Measurements from ENCODE around the gene MAP3K8.
"Not testable (repeated sequence)": the region's sequence is repeated elsewhere in the genome, so short reads cannot be mapped to it uniquely, and the experiment has no call there.

The MAP3K8 gene

DNA sequence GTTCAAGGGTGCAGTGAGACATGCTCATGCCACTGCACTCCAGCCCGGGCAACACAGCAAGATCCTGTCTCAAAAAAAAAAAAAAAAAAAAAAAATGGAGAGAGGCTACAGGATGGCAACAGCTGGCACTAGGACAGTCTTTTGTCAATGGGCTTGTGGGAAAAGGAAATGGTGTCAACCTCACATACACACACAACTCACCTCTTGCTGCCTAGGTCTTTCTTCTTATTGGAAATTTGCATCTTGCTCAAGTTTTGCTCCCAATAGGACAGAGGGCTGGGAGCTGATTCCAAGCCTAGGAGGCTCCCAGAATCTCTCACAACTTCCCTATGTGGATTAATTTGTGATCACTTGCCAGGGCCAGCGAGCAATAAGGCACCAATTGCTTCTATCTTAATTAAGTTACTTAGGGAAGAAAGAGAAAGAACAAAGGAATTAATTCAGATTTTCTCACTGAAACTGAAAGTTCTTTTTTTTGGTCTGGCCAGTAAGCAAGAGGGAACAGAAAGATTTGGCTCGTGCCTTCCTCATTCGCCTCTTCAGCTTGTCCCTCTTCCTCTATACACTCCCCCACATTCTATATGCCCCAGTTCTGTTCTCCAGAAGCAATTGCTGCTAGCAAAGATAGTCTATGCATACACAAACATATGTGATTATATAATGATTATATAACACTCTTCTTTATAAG, 33.8 kb downstream of the MAP3K8 start:
- Histone ChIP-seq H3K4me2 (ENCODE audit: low read length) (peak overlapping the region; percentile 60), H3K79me2 (ENCODE audit: low read length) (no peaks in the 10 kb centered on the region), H4K20me1 (ENCODE audit: insufficient read depth, low read length) (no peaks in the 10 kb centered on the region), H3K36me3 (replicated peaks; ENCODE audit: low read depth, low read length) (no peaks in the 10 kb centered on the region), H3K9me3 (ENCODE audit: insufficient read depth, low read length) (no peaks in the 10 kb centered on the region), H3K4me3 (ENCODE audit: low read length) (peak overlapping the region; percentile 38; the same call in 1 of the 2 replicates), H3K27me3 (ENCODE audit: low read depth, low read length) (no peaks in the 10 kb centered on the region), H3K4me1 (ENCODE audit: low read length) (peaks cover 13% of the 10 kb centered on the region), H3K27ac (ENCODE audit: low read length) (no peak overlapping the region), H3K9ac (ENCODE audit: low read length) (no peak overlapping the region), H2AFZ (ENCODE audit: low read depth, low read length) (no peak overlapping the region)
- no peak for TF ChIP-seq EZH2phosphoT487 (IDR thresholded peaks at IDR 0.05; ENCODE audit: low read depth)
- TF ChIP-seq, protein P1, sequence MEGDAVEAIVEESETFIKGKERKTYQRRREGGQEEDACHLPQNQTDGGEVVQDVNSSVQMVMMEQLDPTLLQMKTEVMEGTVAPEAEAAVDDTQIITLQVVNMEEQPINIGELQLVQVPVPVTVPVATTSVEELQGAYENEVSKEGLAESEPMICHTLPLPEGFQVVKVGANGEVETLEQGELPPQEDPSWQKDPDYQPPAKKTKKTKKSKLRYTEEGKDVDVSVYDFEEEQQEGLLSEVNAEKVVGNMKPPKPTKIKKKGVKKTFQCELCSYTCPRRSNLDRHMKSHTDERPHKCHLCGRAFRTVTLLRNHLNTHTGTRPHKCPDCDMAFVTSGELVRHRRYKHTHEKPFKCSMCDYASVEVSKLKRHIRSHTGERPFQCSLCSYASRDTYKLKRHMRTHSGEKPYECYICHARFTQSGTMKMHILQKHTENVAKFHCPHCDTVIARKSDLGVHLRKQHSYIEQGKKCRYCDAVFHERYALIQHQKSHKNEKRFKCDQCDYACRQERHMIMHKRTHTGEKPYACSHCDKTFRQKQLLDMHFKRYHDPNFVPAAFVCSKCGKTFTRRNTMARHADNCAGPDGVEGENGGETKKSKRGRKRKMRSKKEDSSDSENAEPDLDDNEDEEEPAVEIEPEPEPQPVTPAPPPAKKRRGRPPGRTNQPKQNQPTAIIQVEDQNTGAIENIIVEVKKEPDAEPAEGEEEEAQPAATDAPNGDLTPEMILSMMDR (IDR thresholded peaks at IDR 0.05; ENCODE audit: low read depth, low read length), result no peak

DNA sequence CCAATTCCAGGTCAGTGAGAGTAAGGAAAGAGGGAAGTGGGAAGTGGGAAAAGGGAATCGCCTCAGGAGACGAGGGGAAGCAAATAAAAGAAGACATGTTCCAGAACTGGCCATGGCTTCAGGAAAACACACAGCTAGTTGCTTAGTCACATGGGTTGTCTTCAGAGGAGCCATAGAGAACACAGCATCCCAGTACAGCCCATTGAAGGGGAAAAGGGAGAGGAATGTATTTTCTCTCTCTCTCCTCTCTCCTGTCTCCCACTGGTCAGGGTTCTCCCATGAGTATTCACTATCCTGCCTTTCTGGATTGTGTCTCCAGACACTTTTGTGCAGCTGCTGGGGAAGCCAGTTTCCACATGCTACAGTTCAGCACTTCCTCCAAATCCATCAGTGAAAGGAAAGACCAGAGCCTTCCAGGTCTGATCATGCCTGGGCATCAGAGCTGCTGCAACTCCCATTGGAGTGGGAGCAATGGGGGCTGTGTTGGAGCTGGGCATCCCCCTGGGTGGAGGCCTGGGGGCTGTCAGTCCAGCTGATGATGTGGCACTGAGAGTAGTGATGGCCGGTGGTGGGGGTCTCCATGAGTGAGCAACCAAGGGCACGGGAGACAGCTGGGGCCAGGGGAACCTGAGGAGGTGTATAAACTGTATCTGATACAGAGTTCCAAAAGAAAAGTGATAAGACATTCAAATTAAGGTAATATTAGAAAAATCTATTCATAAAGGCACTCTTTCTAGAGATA, 38.6 kb downstream of the MAP3K8 start:
- H3K27ac ChIP-seq (ENCODE audit: low read length), result no peak overlapping the region
- no peak overlapping the region for H2AFZ ChIP-seq (ENCODE audit: low read depth, low read length)
- no peaks in the 10 kb centered on the region for H3K9me3 ChIP-seq (ENCODE audit: insufficient read depth, low read length)
- peaks cover 18% of the 10 kb centered on the region for H3K4me1 ChIP-seq (ENCODE audit: low read length)
- H3K4me2 ChIP-seq (ENCODE audit: low read length), result no peak overlapping the region
- H3K36me3 ChIP-seq (replicated peaks; ENCODE audit: low read depth, low read length), result no peaks in the 10 kb centered on the region
- no peak overlapping the region for H3K9ac ChIP-seq (ENCODE audit: low read length)
- TF ChIP-seq EZH2phosphoT487 (IDR thresholded peaks at IDR 0.05; ENCODE audit: low read depth), result no peak
- TF ChIP-seq, protein P1 (IDR thresholded peaks at IDR 0.05; ENCODE audit: low read depth, low read length), result no peak
- no peaks in the 10 kb centered on the region for H4K20me1 ChIP-seq (ENCODE audit: insufficient read depth, low read length)
- no peaks in the 10 kb centered on the region for H3K79me2 ChIP-seq (ENCODE audit: low read length)
- no peaks in the 10 kb centered on the region for H3K27me3 ChIP-seq (ENCODE audit: low read depth, low read length)
- no peak overlapping the region for H3K4me3 ChIP-seq (ENCODE audit: low read length)

GRCh38 chr10:30475515-30475914, 41.5 kb downstream of the MAP3K8 start:
- not testable (repeated sequence) for H2AFZ ChIP-seq (ENCODE audit: low read depth, low read length); H3K4me3 ChIP-seq (ENCODE audit: low read length); H3K9me3 ChIP-seq (ENCODE audit: insufficient read depth, low read length); H4K20me1 ChIP-seq (ENCODE audit: insufficient read depth, low read length); H3K27me3 ChIP-seq (ENCODE audit: low read depth, low read length); H3K27ac ChIP-seq (ENCODE audit: low read length); H3K4me1 ChIP-seq (ENCODE audit: low read length); H3K79me2 ChIP-seq (ENCODE audit: low read length); H3K36me3 ChIP-seq (replicated peaks; ENCODE audit: low read depth, low read length); H3K9ac ChIP-seq (ENCODE audit: low read length); H3K4me2 ChIP-seq (ENCODE audit: low read length)

GRCh38 chr10:30476511-30477155, 42.6 kb downstream of the MAP3K8 start:
- Histone ChIP-seq H4K20me1 (ENCODE audit: insufficient read depth, low read length) (no peaks in the 10 kb centered on the region), H3K36me3 (replicated peaks; ENCODE audit: low read depth, low read length) (no peaks in the 10 kb centered on the region), H2AFZ (ENCODE audit: low read depth, low read length) (no peak overlapping the region), H3K27me3 (ENCODE audit: low read depth, low read length) (no peaks in the 10 kb centered on the region), H3K4me1 (ENCODE audit: low read length) (peaks cover 8% of the 10 kb centered on the region; the same call in 1 of the 2 replicates), H3K9ac (ENCODE audit: low read length) (no peak overlapping the region), H3K27ac (ENCODE audit: low read length) (no peak overlapping the region), H3K4me2 (ENCODE audit: low read length) (no peak overlapping the region), H3K9me3 (ENCODE audit: insufficient read depth, low read length) (no peaks in the 10 kb centered on the region), H3K79me2 (ENCODE audit: low read length) (no peaks in the 10 kb centered on the region), H3K4me3 (ENCODE audit: low read length) (no peak overlapping the region)
- TF ChIP-seq, protein P1 (IDR thresholded peaks at IDR 0.05; ENCODE audit: low read depth, low read length), result no peak
- TF ChIP-seq EZH2phosphoT487 (IDR thresholded peaks at IDR 0.05; ENCODE audit: low read depth), result no peak

GRCh38 chr10:30479513-30479912, 45.5 kb downstream of the MAP3K8 start:
- not testable (repeated sequence) for H4K20me1 ChIP-seq (ENCODE audit: insufficient read depth, low read length); H3K4me1 ChIP-seq (ENCODE audit: low read length); H3K4me3 ChIP-seq (ENCODE audit: low read length); H3K27me3 ChIP-seq (ENCODE audit: low read depth, low read length); H3K79me2 ChIP-seq (ENCODE audit: low read length); H3K9me3 ChIP-seq (ENCODE audit: insufficient read depth, low read length); H3K4me2 ChIP-seq (ENCODE audit: low read length); H3K27ac ChIP-seq (ENCODE audit: low read length); H3K36me3 ChIP-seq (replicated peaks; ENCODE audit: low read depth, low read length); H3K9ac ChIP-seq (ENCODE audit: low read length); H2AFZ ChIP-seq (ENCODE audit: low read depth, low read length)

Measured in OCI-LY3 (cell line).